ENCODE measurements around the gene KLB.
"Not testable (repeated sequence)": the region's sequence is repeated elsewhere in the genome, so short reads cannot be mapped to it uniquely, and the experiment has no call there.

The KLB gene

GRCh38 chr4:39406763-39407583 lies at the start of gene KLB:
Gene KLB, plus strand, starts transcription at chr4:39406930. Its CDS starts 20 bp downstream, at chr4:39406950.
- DNase-seq: no peak

DNA sequence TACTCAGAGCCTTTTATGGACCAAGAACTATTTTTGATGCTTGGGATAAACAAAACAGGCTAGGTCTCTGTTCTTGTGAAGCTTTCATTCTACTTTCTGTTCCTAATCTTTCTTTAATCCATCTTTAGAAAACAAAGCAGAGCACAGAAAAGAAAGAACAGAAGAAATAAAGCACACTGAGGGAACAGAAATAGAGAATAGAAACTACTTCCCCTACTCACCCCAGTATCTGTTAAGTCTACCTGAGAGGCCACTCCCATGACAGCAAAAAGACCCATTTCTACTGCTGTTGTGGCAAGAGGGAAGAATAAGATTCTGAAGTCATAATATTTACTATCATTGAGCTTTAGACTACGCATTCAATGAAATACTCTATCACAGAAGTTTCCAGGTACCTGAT lies 49.7 kb upstream of the KLB start:
- no peak for DNase-seq

DNA sequence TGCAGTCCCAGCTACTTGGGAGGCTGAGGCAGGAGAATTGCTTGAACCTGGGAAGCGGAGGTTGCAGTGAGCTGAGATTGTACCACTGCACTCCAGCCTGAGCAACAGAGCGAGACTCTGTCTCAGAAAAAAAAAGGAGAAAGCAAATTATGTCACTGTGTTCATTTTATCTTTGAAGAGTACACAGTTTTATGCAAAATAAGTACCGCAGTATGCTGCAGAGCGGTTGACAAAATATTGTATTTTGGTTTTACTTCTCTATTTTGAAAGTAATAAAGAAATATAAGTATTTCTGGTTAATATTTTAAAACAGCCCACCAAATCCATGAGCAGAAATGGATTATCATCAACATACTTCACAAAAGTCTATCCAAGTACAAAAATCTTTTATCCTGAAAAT lies 46.1 kb upstream of the KLB start:
- DNase-seq: not testable (repeated sequence)

- DNase-seq: no peak
Observed at GRCh38 chr4:39362827-39363226, 43.9 kb upstream of the KLB start.

DNA sequence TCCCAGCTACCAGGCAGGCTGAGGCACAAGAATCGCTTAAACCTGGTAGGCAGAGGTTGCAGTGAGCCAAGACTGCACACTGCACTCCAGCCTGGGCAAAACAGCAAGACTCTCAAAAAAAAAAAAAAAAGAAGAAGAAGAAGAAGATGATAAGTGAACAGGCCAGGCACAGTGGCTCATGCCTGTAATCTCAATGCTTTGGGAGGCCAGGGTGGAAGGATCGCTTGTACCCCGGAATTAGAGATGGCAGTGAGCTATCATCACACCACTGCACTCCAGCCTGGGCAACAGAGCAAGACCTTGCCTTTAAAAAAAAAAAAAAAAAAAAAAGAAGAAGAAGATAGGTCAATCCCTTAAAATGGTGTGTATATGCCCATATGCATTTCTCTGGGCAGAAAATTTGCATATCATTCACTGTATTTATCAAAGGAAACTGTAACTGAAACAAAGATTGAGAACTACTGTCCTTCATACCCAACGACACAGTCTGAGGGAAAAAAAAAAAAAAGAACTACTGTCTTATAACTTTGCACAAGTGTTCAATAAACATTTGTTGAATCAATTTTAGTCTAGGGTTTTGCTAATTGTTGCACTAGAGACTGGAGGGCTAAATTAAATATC lies 42.8 kb upstream of the KLB start:
- no peak for DNase-seq

GRCh38 chr4:39365360-39365759 lies 41.4 kb upstream of the KLB start:
- no peak for DNase-seq

DNA sequence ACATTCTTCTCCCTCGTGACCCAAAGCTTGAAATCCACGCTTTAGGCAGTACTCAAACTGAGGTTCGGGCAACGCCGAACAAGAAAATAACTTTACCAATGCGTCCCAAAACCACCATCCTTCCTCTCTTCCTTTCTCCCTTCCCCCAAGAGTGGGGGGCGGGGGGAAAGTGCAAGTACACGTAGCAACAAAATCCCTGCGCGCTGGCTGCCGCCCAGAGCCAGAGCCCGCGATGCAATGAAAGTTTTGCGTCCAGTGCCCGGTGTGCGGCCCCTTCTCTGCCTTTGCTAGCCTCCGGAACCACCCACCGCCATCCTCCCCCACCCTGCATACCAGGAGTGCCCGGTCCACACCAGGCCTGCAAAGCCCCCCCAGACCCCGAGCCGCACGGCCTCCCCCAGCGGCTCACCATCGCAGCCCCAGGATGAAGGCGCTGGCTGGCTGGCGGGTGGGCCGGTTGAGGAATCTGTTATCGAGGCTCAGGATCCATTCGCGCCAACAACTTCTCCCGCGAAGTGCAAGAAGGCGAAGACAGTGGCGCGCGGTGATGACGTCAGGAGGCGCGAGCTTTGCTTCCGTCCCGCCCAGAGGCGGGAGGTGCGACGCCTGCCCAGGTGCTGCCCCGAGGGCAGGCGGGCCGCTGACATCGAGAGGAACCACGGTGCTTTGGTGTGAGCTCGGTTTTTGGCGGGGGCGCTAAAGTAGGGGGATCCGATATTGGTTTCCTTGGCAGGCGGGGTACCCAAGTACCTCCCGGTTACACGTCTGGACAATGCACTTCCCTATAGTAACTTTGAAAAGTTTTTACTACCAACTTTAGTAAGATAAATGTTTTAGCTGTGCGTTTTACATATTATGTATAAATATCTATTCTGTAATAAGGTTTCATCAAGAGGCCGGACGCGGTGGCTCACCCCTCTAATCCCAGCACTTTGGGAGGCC lies 40.6 kb upstream of the KLB start, which contains the start of gene RFC1:
TSS of gene RFC1 (minus strand) at position 533 of the 942 bp plus-strand sequence. CDS start at position 412, 121 bp downstream.
- peak; percentile 90 for DNase-seq

- DNase-seq: no peak
Observed at GRCh38 chr4:39367166-39367565, 39.6 kb upstream of the KLB start.

DNA sequence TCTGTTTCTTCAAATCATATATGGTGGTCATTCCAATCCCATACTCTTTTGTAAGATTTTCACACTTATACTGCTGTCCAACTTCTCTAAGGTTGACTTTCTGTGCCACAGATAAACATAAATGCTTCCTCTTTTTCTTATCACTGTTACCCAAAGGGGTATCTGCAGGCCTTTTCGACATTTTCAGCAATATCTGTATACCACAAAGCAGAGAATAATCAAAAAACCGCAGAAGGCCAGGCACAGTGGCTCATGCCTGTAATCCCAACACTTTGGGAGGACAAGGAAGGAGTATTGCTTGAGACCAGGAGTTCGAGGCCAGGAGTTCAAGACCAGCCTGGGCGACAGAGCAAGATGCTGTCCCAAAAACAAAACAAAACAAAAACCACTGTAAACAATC lies 37.4 kb upstream of the KLB start:
- DNase-seq: no peak

DNA sequence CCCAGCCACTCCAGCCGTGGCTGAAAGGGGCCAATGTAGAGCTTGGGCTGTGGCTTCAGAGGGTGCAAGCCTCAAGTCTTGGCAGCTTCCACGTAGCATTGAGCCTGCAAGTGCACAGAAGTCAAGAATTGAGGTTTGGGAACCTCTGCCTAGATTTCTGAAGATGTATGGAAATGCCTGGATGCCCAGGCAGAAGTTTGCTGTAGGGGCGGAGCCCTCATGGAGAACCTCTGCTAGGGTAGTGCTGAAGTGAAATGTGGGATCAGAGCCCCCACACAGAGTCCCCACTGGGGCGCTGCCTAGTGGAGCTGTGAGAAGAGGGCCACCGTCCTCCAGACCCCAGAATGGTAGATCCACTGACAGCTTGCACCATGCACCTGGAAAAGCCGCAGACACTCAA lies 35.5 kb upstream of the KLB start:
- DNase-seq: not testable (repeated sequence)

- DNase-seq: no peak
Observed at GRCh38 chr4:39375478-39375877, 31.3 kb upstream of the KLB start.

DNA sequence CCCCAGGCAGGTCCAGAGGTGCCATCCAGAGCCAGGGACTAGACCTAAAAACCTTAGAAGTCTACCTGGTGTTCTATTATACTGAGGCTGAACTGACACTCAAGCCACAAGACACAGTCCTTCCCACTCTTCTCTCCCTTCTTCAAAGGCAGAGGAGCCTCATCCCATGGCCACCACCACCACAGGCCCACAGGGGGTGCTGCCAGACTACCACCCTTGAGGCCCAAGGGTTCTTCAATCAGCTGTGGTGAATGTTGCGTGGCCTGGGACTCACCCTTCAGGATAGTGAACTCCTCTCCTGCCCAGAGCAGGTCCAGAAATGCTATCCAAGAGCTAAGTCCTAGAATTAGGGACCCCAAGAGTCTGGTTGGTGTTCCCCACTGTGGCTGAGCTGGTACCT lies 23.0 kb upstream of the KLB start:
- DNase-seq: no peak

DNA sequence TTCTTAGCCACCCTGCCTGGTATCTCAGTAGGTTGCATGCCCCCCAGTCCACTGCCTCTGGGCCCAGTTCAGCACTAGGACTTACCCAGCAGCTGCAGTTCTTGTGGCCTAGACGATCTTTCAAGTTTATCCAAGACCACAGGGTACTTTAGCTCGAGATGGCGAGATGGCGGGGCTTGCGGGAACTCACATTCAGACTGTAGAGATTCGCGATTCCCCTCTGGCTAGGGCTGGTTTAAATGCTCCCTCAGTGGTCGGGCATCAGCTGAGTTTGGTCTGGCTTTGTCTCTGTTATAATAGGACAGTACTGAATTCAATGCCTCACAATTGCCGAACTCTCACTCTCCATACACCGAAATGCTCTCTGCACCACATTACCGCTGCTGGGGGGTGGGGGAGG lies 22.2 kb upstream of the KLB start:
- DNase-seq: no peak

DNA sequence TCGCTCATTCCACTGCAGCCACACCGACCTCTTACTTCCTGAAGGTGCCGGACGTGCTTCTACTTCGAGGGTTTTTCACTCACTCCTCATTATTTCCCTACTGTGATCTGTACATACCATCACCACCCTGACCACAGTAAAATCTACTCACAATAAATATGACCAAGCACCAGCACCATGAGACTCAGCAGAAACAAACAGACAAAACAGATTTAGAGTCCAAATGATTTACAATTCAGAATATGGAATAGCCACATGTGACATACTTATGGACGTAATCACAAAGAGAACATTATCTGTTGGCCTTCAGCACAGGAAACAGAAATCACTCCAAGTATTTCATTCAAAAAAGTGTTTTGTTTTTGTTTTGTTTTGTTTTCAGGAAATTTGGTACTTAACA lies 16.1 kb upstream of the KLB start:
- no peak for DNase-seq

DNA sequence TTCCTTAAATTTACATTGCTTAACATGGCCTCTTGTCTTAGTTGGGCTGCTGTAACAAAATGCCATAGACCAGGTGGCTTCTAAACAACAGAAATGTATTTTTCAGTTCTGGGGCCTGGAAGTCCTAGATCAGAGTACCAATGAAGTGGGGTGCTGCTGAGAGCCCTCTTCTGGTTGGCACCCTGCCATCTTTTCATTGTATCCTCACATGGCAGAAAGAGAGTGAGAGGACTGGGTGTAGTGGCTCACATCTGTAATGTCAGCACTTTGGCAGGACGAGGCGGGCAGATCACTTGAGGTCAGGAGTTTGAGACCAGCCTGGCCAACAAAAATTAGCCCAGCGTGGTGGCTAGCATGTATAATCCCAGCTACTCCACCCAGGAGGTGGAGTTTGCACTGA lies 12.0 kb upstream of the KLB start:
- DNase-seq: no peak

- DNase-seq: not testable (repeated sequence)
Observed at GRCh38 chr4:39401640-39402039, 5.1 kb upstream of the KLB start.

DNA sequence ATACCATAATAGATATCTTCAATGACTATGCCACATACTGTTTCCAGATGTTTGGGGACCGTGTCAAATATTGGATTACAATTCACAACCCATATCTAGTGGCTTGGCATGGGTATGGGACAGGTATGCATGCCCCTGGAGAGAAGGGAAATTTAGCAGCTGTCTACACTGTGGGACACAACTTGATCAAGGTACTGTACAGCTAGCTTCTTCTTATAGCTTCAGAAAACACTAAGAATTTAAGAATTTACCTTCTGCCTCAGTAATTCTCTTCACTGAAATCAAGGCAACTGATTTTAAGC lies 805 bp downstream of the KLB start:
- no peak for DNase-seq

- no peak for DNase-seq
Observed at GRCh38 chr4:39410415-39410814, 3.7 kb downstream of the KLB start.

DNA sequence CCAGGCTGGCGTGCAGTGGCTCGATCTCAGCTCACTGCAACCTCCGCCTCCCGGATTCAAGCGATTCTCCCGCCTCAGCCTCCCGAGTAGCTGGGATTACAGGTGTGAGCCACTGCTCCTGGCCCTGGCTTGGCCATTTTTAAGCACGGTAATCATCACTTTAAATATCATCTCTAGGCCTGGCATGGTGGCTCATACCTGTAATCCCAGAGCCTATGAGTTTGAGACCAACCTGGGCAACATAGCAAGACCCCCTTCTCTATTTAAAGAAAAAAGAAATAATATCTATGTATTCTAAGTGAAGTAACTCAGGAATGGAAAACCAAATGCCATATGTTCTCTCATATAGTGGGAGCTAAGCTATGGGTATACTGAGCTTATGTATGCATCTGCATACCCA lies 4.8 kb downstream of the KLB start:
- DNase-seq: not testable (repeated sequence)

GRCh38 chr4:39415678-39416283 lies 9.1 kb downstream of the KLB start:
- DNase-seq: no peak

GRCh38 chr4:39422247-39422646 lies 15.5 kb downstream of the KLB start:
- DNase-seq: no peak

- DNase-seq: not testable (repeated sequence)
Observed at GRCh38 chr4:39425297-39425696, 18.6 kb downstream of the KLB start.

DNA sequence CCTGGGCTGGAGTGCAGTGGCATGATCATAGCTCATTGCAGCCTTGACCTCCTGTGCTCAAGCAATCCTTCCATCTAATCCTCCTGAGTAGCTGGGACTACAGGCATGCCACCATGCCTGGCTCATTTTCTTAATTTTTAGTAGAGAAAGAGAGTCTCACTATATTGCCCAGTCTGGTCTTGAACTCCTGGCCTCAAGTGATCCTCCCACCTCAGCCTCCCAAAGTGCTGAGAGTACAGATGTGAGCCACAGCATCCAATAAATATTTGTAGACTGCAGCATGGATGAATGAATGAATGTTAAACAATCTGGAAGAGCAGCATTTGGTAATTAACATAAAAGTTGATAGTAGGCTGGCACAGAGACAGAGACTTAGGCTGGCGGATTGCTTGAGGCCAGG lies 20.0 kb downstream of the KLB start:
- DNase-seq: no peak

All from activated gamma-delta T cell treated with Interleukin-2 at 50 U/mL for 16 hours (primary cell).